Measurements from ENCODE around the gene DCAKD. TPM values are rescaled to one million over a fixed set of nuclear protein-coding genes. Genes with fewer than 3 reads are reported as not detected.

Gene DCAKD
- total and polyA plus RNA-seq, 12 donors: 21.1 to 46.2 (median 31.9) TPM

- Histone ChIP-seq H3K27me3 (no peaks in the 10 kb centered on the region), H3K4me3 (no peak overlapping the region), H3K27ac (no peak overlapping the region), H3K4me1 (peaks cover 4 to 41% (median 30%) of the 10 kb centered on the region in 9 donors), H3K9me3 (no peaks in the 10 kb centered on the region), H3K36me3 (peaks cover 0 to 3% (median 0%) of the 10 kb centered on the region in 9 donors)
- 93% methylated on average over 8 of the region's 8 CpGs for WGBS, 2 donors
- intact Hi-C loops (cut with DNase I): no loop called here
- ATAC-seq (no peak), DNase-seq (no peak)
- TF ChIP-seq CTCF (IDR thresholded peaks at IDR 0.05): no peak
Observed at GRCh38 chr17:45048795-45049563, 2.5 kb downstream of the DCAKD start.

- no peak for ATAC-seq
- no peaks in the 10 kb centered on the region for H3K27me3 ChIP-seq
- WGBS, 2 donors: 88 to 93% methylated on average over 9 of the region's 9 CpGs
- DNase-seq: no peak
- H3K27ac ChIP-seq: no peak overlapping the region
- TF ChIP-seq CTCF (IDR thresholded peaks at IDR 0.05): no peak
- no peak overlapping the region for H3K4me3 ChIP-seq
- H3K9me3 ChIP-seq: no peaks in the 10 kb centered on the region
- peaks cover 4 to 53% (median 31%) of the 10 kb centered on the region in 9 donors for H3K4me1 ChIP-seq
- H3K36me3 ChIP-seq: peaks cover 0 to 3% (median 0%) of the 10 kb centered on the region in 9 donors
- intact Hi-C loops (cut with DNase I): no loop called here
Observed at GRCh38 chr17:45046537-45047125, 4.8 kb downstream of the DCAKD start.

- H3K9me3 ChIP-seq: no peaks in the 10 kb centered on the region
- WGBS, 2 donors: 81 to 84% methylated on average over 18 of the region's 18 CpGs
- peak in 3 of 8 donors; percentile 21 to 23 (median 23) for ATAC-seq
- peaks cover 0 to 3% (median 0%) of the 10 kb centered on the region in 9 donors for H3K36me3 ChIP-seq
- intact Hi-C loops (cut with DNase I): no loop called here
- peaks cover 7 to 56% (median 36%) of the 10 kb centered on the region in 9 donors for H3K4me1 ChIP-seq
- no peak for TF ChIP-seq CTCF (IDR thresholded peaks at IDR 0.05)
- H3K4me3 ChIP-seq: no peak overlapping the region
- no peaks in the 10 kb centered on the region for H3K27me3 ChIP-seq
- DNase-seq: no peak
- peak overlapping the region in 3 of 10 donors; percentile 33 to 51 (median 40) for H3K27ac ChIP-seq
Observed at GRCh38 chr17:45043813-45044540, 7.5 kb downstream of the DCAKD start.

GRCh38 chr17:45042346-45043120 lies 8.9 kb downstream of the DCAKD start:
- Histone ChIP-seq H3K4me1 (peaks cover 12 to 64% (median 45%) of the 10 kb centered on the region in 9 donors), H3K4me3 (no peak overlapping the region), H3K27ac (peak overlapping the region in 5 of 10 donors; percentile 6 to 51 (median 48)), H3K9me3 (no peaks in the 10 kb centered on the region), H3K27me3 (no peaks in the 10 kb centered on the region), H3K36me3 (peaks cover 0 to 3% (median 0%) of the 10 kb centered on the region in 9 donors)
- no peak for TF ChIP-seq CTCF (IDR thresholded peaks at IDR 0.05)
- WGBS, 2 donors: 81 to 84% methylated on average over 11 of the region's 11 CpGs
- intact Hi-C loops (cut with DNase I): no loop called here
- DNase-seq (no peak), ATAC-seq (no peak)
